Liver (tissue), 3 donors: Measurements from ENCODE around the gene PRAMEF10.
"Not testable (repeated sequence)": the region's sequence is repeated elsewhere in the genome, so short reads cannot be mapped to it uniquely, and the experiment has no call there.

Source experiments
- GABPA ChIP-seq, 2 donors: IDR thresholded peaks in 1 of 2; conservative IDR thresholded peaks in 1 of 2; 2 replicates each; pipeline ENCODE4 v1.6.1; 2016; ENCODE audit warnings: antibody characterized with exemption in 2 of 2, mild to moderate bottlenecking in 1 of 2, moderate library complexity in 1 of 2
- HNF4A ChIP-seq, 2 donors: conservative IDR thresholded peaks; 2 replicates each; pipeline ENCODE4 v1.6.1; 2016; ENCODE audit warnings: antibody characterized with exemption in 2 of 2, mild to moderate bottlenecking in 2 of 2
- JUND ChIP-seq, 2 donors: IDR thresholded peaks; 2 replicates each; pipeline ENCODE4 v1.6.1; 2016; ENCODE audit warnings: antibody characterized with exemption in 2 of 2
- MAX ChIP-seq: IDR thresholded peaks from 2 replicates; pipeline ENCODE4 v1.6.1; 2016; ENCODE audit warnings: antibody characterized with exemption
- RAD21 ChIP-seq, 2 donors: IDR thresholded peaks; 2 replicates each; pipeline ENCODE4 v1.6.1; 2016; ENCODE audit warnings: antibody characterized with exemption in 2 of 2, mild to moderate bottlenecking in 2 of 2
- REST ChIP-seq: IDR thresholded peaks from 2 replicates; pipeline ENCODE4 v1.6.1; 2016; ENCODE audit warnings: antibody characterized with exemption, mild to moderate bottlenecking
- RXRA ChIP-seq, 2 donors: IDR thresholded peaks; 2 replicates each; pipeline ENCODE4 v1.6.1; 2017 to 2018; ENCODE audit warnings: antibody characterized with exemption in 2 of 2, mild to moderate bottlenecking in 1 of 2
- TAF1 ChIP-seq: conservative IDR thresholded peaks from 2 replicates; pipeline ENCODE4 v1.6.1; 2016; ENCODE audit warnings: antibody characterized with exemption, mild to moderate bottlenecking
- YY1 ChIP-seq: IDR thresholded peaks from 2 replicates; pipeline ENCODE4 v1.6.1; 2016; ENCODE audit warnings: antibody characterized with exemption, mild to moderate bottlenecking
- TF ChIP-seq, protein P1 (sequence below): fragments of 150-350 bp; IDR thresholded peaks from 2 replicates; pipeline ENCODE4 v1.5.1; 2017; ENCODE audit warnings: improper control_type of control experiment, low read depth, low read length; ENCODE audit not compliant: missing input control
- donor health status: healthy.
- donor health status: healthy.

GRCh38 chr1:12856786-12857185 lies 41.3 kb downstream of the PRAMEF10 start, which contains the start of gene PRAMEF2:
- not testable (repeated sequence) for TF ChIP-seq TAF1; JUND (IDR thresholded peaks at IDR 0.05); MAX; REST; HNF4A (conservative IDR thresholded peaks at IDR 0.05); RAD21 (IDR thresholded peaks at IDR 0.05); RXRA (IDR thresholded peaks at IDR 0.05); YY1; GABPA (IDR thresholded peaks at IDR 0.05 in 1 of 2, conservative IDR thresholded peaks at IDR 0.05 in 1 of 2)
- TF ChIP-seq, protein P1, sequence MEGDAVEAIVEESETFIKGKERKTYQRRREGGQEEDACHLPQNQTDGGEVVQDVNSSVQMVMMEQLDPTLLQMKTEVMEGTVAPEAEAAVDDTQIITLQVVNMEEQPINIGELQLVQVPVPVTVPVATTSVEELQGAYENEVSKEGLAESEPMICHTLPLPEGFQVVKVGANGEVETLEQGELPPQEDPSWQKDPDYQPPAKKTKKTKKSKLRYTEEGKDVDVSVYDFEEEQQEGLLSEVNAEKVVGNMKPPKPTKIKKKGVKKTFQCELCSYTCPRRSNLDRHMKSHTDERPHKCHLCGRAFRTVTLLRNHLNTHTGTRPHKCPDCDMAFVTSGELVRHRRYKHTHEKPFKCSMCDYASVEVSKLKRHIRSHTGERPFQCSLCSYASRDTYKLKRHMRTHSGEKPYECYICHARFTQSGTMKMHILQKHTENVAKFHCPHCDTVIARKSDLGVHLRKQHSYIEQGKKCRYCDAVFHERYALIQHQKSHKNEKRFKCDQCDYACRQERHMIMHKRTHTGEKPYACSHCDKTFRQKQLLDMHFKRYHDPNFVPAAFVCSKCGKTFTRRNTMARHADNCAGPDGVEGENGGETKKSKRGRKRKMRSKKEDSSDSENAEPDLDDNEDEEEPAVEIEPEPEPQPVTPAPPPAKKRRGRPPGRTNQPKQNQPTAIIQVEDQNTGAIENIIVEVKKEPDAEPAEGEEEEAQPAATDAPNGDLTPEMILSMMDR = not testable (repeated sequence)
